ENCODE results near the gene GTF2A1.
"Not testable (repeated sequence)": the region's sequence is repeated elsewhere in the genome, so short reads cannot be mapped to it uniquely, and the experiment has no call there.

The GTF2A1 gene

DNA sequence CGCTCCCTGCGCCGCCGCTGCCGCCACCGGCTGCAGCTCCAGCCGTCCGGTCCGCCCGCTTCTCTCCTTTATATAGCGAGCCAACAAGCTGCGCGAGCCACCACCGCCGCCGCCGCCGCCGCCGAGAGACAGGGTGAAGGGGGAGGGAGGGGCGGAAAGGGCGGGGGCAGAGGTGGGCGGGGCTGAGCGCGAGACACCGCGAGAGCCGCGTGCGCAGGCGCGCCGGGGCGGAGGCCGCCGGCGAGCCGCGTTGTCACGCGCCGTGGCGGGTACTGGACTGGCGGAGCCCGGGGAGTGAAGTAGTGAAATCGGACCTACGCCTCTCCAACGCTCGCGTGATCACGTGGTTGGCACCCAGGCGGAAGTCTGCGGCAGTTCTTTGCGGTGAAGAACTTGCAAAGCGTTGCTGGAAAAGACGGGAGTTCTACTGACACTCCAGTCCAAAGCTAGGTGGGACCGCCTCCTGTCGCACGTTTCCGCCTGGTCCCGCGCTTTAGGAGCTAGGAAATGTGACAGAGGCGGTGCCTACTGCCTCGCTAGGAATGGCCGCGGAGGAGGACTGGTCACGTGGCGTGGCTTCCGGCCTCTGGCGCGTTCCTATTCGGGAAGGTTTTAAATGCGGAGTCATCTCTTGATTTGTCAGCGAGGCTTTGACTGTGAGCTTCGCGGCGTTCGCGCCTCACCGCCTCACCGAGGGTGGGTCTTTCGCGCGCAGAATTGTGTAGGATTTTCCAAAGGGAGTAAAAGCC is at the start of gene GTF2A1:
TSS of gene GTF2A1 (minus strand) at position 130 of the 749 bp plus-strand sequence. CDS start 441 bp downstream, outside the sequence.
- DNase-seq = peak; percentile 99

DNA sequence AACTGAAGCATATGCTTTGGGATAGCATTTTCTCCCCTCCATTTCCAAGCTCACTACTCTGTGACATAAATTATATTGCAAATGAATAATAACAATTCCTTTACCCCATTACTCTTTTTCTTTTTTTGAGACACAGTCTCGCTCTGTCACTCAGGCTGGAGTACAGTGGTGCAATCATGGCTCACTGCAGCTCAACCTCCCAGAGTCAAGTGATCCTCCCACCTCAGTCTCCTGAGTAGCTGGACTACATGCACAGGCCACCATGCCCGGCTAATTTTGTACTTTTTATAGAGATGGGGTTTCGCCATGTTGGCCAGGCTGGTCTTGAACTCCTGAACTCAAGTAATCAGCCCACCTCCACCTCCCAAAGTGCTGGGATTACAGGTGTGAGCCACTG is 49.2 kb upstream of the GTF2A1 start:
- no peak for DNase-seq

DNA sequence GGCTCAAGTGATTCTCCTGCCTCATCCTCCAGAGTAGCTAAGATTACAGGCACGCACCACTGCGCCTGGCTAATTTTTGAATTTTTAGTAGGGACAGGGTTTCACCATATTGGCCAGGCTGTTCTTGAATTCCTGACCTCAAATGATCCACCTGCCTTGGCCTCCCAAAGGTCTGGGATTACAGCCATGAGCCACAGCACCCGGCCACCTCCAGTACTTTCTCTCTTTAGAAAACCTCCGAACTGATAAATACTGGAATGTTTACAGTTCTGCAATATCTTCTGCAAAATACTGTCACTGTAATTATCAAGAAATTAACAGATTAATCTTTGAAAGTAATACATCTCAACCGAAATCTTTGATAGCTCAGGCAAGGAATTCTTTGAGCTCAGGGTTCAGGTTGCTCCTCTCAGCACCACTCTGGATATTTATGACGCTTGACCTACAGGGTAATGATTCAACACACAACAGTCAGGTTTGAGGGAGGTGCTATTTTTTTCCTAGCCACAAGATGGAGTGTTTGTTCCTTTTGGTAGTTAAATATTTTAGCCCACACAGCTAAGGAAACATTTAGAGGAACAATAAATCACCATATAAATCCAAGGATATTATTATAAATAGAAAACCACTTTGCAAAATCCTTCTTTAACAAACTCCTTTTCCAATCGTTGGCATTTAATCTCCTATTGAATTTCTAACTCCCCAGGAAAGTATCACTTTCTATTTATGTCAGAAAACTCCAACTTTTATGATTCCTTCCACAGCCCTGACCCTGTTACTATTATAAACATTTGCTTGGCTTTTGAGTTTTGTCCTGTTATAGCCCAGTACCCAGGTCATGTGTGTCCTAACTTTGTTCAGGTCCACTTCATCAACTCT is 48.6 kb upstream of the GTF2A1 start:
- DNase-seq = peak; percentile 87

DNA sequence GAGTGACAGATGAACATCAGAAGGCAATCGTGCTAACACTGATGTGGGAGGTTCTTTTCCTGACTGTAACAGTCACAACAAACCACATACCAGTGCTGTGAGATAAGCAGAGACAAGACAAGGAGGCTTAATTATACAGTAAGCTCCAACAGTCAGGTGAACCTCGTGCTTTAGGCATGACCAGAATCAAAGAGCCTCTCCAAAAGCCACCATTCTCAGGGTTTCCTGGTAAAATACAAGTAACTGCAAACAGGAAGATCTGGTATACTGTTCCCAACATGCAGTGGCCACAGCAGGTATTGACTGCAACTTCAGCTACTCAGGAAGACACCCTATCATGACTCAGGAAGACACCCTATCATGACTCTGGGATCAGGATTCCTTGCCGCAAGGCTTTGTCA is 47.3 kb upstream of the GTF2A1 start:
- no peak for DNase-seq

DNA sequence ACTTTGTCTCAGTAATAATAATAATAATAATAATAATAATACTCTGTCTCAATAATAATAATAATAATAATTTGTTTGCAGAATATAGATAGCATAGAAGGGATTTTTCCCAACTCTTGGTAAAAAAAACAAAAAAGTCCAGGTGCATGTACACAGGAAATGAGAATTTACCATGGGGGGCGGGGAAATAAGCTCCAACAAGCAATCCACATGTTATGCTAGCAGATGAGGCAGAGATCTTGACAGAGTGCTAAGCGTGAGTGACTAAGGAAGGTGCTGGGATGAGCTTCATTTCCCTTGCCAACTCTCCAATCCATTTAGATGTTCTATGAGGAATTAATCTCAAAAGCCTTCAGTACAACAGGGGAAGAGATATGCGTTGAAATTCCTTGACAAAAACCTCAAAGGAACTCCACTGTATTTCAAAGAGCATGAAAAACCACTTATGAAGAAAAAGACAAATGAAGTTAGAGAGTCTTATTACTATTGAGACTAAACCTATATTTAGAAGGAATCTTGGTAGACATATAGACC is 44.9 kb upstream of the GTF2A1 start:
- DNase-seq = no peak

DNA sequence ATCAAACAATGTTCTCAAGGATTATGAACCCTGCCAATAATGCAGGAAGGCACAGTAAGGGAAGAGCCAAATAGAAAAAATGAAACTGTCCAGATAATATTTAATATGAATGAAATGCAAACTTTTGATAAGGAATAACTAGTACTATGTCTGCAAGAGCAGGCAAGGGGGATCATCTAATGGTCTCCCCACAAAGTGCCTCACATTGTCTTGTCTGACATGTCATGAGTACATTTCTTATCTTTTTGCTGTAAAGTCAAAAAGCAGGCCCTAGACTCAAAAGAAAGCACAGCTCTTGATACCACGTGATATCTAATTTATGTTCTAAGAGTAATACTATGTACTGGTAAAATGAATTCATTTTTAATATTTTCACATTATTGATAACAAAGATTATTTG is 43.9 kb upstream of the GTF2A1 start:
- DNase-seq = no peak

DNA sequence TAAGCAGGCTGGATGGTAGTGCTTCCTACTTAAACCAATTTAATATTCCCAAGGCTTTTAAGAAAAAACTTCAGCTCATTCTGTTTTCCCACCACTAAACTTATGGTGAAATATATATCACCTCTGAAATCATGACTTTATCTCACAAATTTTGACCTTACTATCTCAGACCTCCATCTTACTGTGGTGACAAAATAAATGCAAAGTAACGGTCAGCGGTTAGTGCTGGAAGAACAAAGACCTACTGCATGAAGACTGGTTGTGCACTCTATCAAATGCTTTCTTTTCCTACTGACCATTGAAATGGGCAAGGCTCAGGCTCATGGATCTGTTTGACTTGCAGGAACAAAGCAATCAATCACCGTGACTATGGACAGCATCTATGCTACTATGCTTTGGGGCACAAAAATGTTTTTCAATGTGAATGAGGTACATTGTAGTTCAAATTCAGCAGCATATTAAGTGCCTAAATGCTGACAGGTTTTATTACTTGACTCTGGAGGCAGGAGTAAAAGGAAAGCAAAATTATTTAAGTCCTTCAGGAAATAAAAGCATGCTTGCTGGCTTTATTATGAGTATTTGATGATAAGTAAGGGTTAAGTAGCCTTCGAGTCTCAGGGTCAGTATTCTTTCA is 43.1 kb upstream of the GTF2A1 start:
- no peak for DNase-seq

DNA sequence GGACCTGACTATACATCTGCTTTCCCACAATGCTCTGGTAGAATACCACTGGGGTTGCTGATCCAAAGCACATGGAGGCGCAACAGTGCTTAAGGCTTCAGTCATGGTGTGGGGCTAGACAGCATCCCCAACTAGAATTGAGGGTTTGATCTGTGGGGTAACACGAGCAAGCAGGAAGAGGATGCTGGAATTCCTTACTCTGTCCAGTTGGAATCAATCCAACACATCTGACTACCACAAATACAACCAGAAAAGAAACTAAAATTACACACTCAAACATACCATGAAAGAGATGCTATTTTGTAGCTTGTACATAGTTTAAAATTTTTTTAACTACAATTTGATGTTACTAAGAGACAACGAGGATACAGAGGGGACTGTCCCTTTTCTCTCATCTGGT is 40.4 kb upstream of the GTF2A1 start:
- no peak for DNase-seq

DNA sequence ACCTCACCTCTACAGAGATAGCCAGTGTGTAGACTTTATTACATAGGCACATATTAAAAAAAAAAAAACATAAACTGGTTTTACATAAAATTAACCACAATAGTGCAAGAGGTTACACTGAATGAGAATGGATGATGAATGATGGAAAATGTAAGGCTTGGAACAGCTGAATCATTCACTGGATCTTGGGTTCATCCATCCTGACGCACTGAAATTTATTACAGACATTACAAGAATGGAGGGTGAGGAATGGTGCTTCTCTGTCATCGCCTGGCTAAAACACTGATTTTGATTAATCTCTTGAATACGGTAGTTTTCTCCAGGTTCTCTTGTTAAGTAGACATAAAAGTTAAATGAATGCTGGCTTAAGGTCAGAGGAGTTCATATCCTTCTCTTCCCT is 40.0 kb upstream of the GTF2A1 start:
- DNase-seq = no peak

DNA sequence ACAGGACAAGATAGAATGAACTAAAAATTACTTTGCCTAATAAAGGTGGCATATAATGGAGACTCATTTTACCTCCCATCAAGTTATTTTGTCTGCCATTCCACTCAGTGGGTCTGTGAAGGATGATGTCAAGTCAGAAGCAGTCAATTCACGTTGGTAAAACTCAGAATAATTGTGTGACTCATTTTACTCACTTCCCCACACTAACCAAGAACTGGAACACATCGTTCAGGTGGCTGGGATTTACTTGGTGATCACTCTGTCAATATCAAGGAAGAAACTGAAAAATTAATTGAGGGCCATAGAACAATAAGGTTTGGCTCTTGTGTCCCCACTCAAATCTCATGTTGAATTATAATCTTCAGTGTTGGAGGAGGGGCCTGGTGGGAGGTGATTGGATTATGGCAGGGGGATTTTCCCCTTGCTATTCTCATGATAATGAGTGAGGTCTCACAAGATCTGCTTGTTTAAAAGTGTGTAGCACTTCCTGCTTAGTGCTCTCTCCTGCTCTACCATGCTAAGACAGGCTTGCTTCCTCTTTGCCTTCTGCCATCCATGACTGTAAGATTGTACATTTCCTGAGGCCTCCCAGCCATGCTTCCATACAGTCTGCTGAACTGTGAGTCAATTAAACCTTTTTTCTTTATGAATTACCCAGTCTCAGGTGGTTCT is 35.7 kb upstream of the GTF2A1 start:
- no peak for DNase-seq

DNA sequence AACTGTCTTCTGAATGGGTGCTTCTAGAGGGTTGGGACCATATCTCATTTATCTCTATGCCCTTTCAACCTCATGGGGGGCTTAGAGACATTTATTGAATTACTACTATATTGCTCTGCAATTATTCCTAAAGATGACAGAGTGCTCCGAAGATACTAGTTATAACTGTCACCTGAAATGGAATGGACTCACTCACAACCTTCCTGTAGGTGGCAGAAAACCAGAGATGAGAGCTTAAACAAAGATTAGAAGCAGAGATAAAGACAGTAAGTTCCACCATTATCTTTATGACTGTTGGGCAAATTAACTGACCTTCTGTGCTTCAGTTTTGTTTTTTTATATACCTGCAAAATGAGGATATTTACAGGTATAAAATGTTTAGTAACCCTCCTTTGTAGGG is 31.5 kb upstream of the GTF2A1 start:
- DNase-seq = no peak

DNA sequence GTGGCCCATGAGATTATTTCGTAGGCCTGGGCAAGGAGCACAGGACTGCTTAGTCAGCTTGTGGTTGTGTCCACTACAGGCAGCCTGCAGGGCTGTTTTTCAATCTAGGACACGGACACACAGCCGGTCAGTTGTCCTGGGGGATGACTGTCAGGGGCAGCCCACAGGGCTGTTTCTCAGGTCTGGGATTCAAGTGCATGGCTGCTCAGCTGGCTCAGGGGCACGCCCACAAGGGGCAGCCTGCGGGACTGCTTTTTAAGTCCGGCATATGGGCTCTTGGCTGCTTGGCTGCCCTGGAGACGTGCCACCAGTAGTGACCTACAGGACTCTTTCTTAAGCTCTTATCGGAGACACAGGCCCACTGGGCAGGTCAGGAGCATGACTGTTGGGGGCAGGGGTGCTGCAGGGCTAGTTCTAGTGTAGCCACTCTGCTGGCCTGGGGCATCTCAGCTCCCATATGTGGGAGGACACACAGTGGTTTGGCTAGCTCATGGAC is 26.6 kb upstream of the GTF2A1 start:
- no peak for DNase-seq

DNA sequence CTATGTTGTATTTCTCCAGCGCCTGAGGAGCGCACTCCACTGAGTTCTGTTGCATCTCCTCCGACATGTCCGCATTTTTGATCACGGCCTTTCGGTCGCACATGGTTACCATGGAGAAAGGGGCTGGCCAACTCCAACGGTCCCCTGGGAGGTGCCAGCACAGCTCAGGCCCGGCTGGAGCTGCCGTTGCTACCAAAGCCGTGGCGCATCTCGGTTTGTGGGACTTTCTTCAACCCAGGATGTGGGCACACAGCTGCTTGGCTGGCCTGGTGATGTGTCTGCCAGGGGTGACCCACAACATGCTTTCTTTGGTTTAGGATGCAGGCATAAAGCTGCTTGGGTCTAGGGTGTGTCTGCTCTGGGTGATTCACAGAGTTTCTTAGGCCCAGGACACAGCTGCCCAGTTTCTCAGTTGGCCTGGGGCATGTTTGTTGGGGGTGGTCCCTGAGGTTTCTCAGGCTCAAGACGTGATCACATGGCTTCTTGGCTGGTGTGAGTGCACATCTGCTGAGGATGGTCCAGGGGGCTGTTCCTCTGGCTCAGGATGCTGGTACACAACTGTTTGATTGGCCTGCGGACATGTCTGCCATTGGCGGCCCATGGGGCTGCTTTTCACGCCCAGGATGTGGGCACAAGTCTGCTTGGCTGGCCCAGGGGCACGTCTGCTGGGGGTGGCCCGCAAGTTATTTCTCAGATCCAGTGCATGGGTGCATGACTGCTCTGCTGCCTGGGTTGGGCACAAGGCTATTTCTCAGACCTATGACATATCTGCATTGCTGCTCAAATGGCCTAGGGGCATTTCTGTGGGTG is 25.9 kb upstream of the GTF2A1 start:
- no peak for DNase-seq

DNA sequence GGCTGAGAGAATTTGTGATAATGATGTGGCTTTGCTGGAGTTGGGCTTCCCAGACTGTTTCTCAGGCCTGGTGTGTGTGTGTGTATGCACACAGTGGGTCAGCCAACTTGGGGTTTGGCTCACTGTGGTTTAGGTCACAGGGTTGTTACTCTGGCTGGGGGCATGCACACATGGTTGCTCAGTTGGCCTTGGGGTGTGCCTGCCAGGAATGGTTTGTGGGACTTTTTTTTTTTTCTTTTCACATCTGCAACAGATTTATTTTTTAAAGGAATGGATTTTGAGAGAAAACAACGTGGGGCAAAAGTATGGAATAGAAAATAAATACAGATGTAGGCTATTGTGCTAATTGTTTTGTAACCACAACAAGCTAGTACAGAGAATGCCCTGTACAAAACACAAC is 25.0 kb upstream of the GTF2A1 start:
- DNase-seq = no peak

DNA sequence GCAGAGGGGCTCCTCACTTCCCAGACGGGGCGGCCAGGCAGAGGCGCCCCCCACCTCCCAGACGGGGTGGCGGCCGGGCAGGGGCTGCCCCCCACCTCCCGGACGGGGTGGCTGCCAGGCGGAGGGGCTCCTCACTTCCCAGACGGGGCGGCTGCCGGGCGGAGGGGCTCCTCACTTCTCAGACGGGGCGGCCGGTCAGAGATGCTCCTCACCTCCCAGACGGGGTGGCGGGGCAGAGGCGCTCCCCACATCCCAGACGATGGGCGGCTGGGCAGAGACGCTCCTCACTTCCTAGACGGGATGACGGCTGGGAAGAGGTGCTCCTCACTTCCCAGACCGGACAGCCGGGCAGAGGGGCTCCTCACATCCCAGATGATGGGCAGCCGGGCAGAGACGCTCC is 23.7 kb upstream of the GTF2A1 start:
- not testable (repeated sequence) for DNase-seq

DNA sequence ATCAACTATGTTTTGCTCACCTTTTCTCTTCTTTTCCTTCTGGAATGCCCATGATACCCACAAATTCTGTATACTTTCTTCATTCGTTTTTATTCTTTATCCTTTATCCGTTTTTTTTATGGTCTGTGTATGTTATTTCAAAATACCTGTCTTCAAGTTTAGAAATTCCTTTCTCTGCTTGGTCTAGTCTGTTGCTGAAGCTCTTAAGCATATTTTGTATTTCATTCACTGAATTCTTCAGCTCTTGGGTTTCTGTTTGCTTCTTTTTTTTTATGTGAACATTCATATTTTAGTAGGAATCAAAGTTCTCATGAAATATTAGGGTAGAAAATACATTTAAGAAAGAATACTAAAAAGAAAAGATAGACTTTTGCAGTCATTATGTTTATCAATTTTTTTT is 22.7 kb upstream of the GTF2A1 start:
- DNase-seq = no peak

DNA sequence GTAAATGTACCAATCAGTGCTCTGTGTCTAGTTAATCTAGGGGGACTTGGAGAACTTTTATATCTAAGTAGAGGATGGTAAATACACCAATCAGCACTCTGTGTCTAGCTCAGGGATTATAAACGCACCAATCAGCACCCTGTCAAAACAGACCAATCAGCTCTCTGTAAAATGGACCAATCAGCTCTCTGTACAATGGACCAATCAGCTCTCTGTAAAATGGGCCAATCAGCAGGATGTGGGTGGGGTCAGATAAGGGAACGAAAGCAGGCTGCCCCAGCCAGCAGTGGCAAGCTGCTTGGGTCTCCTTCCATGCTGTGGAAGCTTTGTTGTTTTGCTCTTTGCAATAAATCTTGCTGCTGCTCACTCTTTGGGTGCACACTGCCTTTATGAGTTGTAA is 16.1 kb upstream of the GTF2A1 start:
- not testable (repeated sequence) for DNase-seq

DNA sequence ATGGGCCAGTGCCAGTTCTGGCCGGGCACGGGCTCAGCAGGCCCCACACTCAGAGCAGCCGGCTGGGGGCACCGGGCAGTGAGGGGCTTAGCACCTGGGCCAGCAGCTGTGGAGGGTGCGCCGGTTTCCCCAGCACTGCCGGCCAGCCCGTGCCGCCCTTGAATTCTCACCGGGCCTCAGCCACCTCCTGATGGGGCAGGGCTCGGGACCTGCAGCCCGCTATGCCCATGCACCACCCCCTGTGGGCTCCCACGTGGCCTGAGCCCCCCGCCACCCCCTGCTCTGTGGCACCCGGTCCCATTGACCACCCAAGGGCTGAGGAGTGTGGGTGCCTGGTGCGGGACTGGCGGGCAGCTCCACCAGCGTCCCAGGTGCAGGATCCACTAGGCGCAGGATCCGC is 15.4 kb upstream of the GTF2A1 start:
- no peak for DNase-seq

DNA sequence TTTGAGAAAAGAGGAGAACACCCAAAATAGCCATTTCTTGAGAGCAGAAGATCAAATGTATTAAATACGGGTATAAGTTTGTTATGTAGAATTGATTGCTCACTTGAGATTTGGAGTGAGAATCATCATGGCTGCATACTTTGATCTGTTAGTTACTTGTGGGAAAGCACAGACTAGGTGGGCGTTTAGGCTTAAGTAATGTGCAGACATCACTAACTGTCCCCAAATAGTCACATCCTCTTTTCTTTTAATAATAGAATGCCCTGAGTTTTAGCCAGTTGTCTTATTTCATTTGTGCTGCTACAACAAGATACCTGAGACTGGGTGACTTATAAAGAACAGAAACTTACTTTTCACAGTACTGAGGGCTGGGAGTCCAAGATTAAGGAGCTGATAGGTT is 14.3 kb upstream of the GTF2A1 start:
- DNase-seq = no peak

DNA sequence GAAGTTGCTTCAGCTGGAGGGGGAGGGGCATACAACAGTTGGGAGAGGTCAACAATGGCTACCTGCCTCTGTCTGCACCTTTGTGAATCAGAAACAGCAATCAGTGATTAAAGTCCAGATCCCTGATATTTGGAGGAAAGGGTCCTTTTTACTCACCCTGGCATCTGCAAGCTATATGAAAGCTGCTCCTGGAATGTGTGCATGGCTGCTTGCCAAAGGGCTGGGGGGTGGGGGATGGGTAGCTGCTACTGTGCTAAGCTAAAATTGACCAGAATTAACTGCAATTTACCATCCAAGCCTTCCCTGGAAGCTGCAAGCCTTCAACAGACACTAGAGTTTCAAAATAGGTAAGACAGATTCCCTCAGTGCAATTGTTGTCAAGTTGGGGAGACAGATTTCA is 13.5 kb upstream of the GTF2A1 start:
- DNase-seq = no peak

DNA sequence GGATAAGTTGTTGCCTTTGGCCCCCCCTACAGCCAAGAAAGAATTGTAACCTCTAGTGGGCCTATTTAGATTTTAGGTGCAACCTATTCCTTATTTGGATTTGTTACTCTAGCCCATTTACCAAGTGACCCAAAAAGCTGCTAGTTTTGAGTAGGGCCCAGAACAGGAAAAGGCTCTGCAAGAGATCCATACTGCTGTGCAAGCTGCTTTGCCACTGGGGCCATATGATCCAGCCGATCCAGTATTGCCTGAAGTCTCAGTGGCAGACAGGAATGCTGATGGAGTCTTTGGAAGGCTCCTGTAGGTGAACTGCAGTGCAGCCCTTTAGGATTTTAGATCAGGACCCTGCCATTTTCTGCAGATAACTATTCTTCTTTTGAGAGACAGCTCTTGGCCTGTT is 12.9 kb upstream of the GTF2A1 start:
- no peak for DNase-seq

DNA sequence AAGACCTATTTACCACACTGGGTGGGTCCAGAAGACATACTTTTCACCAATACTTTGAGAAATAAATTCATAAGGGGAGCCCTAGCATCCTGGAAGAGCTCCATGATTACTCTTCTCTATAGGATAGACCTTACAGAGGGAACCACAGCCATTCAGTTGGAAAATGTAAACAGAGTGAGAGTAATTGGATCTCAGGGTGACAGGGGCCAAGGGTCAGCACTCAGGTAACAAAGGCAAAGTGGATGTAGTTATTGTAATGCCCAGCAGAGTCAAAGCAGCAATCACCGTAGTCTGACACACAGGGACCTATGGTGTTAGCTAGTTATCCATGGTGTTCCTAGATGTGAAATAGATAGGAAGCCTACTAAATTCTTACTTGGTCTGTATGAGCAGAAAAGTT is 10.8 kb upstream of the GTF2A1 start:
- no peak for DNase-seq

All from DMS79 (cell line).